GM12878 (cell line): ENCODE results near the gene CFAP65.

ENCODE experiments used
- CHD4 ChIP-seq: fragments of 200-600 bp; sonication (generic); IDR thresholded peaks from 2 replicates; pipeline ENCODE4 v1.6.1; 2016; ENCODE audit warnings: mild to moderate bottlenecking
- CTCF ChIP-seq, 3 experiments: IDR thresholded peaks in 2 of 3; conservative IDR thresholded peaks in 1 of 3; 2 replicates each; pipeline ENCODE4 v1.5.1; 2011; ENCODE audit warnings: low read depth in 3 of 3, low read length in 3 of 3, mild to moderate bottlenecking in 3 of 3, control low read depth in 2 of 3, moderate library complexity in 2 of 3, inconsistent platforms in 1 of 3, mixed read lengths in 1 of 3; ENCODE audit not compliant: control insufficient read depth in 2 of 3, insufficient read depth in 1 of 3; ENCODE audit errors: extremely low read depth in 1 of 3

GRCh38 chr2:219086196-219086595 lies 44.9 kb upstream of the CFAP65 start:
- no peak for TF ChIP-seq CHD4
- TF ChIP-seq CTCF (IDR thresholded peaks at IDR 0.05 in 2 of 3, conservative IDR thresholded peaks at IDR 0.05 in 1 of 3; ENCODE audit: control insufficient read depth in 2 of 3, extremely low read depth in 1 of 3, insufficient read depth in 1 of 3, low read depth in 3 of 3, low read length in 3 of 3): no peak
